SIG-M5 treated with dmso at 0.1 percent for 504 hours (cell line): ENCODE data around the gene XPNPEP1.
A peak's percentile ranks its signal among the peaks of the same experiment; 100 is the strongest.

Experiments
- DNase-seq: peaks from one replicate; lab custom pipeline; 2025; ENCODE audit not compliant: unreplicated experiment; lab: John Stamatoyannopoulos, UW

The XPNPEP1 gene

GRCh38 chr10:109895095-109895818 lies 28.1 kb downstream of the XPNPEP1 start:
- no peak for DNase-seq

GRCh38 chr10:109894516-109894915 lies 28.8 kb downstream of the XPNPEP1 start:
- DNase-seq: no peak

DNA sequence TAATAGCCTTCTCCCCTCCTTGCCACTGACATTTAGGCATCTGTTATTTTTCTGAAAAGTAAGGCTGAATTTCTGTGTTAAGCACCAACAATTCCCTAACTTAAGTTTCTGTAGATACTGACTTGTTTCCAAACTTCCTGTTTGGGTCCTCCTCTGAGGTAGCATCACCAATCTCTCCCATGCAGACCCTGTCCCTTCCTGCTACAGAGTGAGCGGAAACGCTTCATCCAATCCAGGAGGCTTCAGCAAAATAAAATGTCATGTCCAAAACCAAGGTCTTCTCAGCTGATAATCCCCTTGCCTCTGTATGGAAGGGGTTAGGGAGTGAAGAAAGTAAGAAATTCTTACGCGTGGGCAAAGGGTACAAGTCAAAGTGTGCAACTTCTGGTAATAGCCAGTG lies 29.9 kb downstream of the XPNPEP1 start:
- no peak for DNase-seq

DNA sequence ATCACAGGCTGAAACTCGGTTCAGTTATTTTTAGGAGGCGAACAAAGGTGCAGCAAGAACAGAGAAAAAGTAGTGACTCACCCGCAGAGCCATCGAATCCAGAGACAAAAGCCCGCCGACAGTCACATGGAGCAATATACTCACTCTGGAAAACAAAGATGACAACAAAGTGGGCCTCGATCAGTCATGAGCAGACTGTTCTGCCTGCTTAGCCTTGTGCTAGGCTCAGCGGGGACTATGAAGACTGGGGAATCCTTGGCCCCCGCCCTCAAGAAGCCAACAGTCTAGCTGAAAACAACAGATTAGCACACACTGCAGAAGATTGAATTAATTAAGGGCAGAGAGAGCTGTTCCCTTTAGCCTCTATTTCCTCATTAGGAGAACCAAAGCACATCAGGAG lies 30.4 kb downstream of the XPNPEP1 start:
- no peak for DNase-seq

DNA sequence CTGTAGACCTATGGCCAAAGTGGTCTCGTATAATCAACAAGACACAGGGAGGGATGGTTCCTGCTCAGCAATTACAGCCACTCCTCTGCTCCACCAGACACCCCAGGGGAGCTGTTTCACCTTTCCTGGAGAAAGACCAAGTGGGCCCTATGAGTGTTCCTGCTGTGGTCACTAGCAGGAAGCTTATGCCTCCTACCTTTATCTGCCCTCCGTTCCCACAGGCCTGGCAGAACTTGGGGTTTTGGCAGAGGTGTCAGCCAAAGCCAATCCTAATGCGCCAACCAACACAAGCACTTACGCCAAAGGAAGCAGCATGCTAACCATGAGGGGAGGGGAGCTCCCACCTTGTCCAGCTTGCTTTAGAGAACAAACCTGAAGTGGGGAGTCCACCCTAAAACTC lies 31.2 kb downstream of the XPNPEP1 start:
- no peak for DNase-seq

DNA sequence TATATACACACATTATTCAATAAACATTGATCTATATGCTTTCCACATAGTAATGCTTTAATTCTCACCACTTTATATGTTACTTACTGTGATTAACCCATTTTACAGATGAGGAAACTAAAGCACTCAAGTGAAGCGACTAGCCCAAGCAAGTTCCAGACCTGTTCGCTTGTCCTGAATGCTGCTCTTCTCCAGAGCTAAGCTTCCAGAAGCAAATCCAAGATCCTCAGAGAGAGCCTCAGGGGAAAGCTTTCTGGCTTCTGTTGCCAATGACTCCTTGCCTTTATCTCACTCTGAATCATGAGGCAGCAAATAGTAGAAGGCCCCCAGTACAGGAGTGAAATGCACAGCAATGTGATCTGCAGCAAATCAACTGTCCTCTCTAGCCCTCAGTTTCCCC lies 32.2 kb downstream of the XPNPEP1 start:
- DNase-seq: no peak

DNA sequence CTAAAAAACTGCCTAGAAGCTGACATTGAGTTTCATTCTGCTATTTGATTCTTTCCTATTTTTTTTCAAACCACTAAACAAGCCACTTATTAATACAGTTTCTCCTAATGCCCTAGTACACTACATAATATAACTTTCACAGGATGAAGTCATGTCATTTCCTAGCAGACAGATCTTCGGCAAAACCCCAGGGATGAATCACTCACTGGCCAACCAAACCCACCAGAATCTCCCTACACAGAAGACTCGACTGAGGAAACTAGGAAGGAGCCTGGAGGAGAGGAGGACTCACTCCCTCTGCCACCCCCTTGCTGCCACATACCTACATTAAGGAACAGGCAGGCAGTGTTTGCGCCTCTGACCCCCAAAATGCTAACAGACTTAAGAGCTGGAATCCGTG lies 33.4 kb downstream of the XPNPEP1 start:
- no peak for DNase-seq

- no peak for DNase-seq
Observed at GRCh38 chr10:109887776-109888175, 35.5 kb downstream of the XPNPEP1 start.

DNA sequence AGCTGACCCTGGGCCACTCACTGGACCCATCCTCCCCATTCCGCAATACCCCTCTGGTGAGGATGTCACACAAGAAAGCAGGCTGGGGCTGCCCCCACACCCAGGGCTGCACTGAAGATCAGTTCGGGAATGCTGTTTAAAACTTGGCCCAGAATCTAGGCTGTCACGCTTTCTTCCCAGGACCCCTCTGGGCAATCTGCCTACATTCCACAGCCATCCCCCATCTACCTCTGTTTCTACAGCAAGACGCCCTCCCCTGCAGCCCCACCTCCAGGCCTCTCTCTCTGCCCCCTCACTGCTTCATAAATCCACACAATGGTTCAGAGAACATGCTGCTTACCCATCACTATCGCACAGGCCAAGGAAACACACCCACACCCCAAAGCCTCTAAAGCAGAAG lies 36.1 kb downstream of the XPNPEP1 start:
- DNase-seq: no peak

- DNase-seq: no peak
Observed at GRCh38 chr10:109886781-109887140, 36.5 kb downstream of the XPNPEP1 start.

- no peak for DNase-seq
Observed at GRCh38 chr10:109886037-109886780, 37.1 kb downstream of the XPNPEP1 start.

DNA sequence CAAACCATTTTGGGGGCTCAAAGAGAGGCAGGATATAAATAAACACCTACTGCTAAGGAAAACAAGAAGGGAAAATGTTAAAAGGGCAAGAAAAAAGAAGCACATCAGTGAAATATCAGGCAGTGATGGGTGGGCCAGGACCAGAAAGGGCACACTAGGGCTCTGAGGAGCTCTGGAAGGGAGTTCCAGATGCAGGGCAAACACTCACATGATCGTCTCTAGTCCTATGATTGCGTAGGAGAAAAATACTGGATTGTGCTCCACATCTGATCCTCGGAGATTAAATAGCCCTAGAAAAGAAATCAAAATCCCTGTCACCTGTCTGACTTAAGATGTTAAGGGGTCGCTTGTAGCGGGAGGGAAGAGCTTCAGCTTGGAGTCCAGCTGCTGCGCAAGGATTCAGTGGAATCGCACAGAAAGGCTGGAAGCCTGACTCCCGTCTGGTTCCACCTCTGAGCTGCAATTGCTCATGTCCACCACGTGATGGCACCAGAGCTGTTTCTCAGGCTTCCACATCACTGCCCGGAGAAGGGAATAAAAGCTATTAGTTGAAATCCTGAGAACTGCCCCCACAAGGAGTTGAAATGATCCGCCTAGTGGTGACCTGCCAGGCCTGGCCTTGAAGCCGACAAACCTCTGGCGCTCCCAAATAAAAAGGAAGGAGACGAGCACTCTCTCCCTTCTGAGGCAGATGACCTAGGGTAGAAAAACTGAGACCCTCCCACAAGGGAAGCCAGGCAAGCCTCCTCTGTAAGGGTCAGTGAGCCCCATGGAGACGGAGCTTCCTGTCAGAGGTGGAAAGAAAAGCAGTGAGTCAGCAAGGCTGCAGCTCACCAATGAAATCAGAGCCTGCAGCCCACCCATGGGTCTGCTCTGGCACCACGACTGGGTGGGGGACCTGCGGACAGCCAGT lies 39.2 kb downstream of the XPNPEP1 start:
- peak; percentile 87 for DNase-seq

GRCh38 chr10:109882251-109883057 lies 40.9 kb downstream of the XPNPEP1 start:
- no peak for DNase-seq

DNA sequence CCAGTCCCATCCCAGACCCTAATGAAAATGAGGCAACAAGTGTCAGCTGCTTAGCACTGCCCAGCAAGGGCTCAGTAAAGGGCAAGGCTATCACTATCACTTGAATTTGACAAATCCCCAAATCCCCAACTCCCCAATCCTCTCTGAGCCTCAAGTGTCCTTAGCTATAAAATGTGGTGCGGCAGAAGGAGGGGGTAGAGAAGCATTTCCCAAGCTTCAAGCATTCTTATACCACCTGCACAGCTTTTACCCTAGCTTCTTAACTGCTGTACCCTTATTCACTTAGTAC lies 41.6 kb downstream of the XPNPEP1 start:
- DNase-seq: no peak

- no peak for DNase-seq
Observed at GRCh38 chr10:109880886-109881768, 42.2 kb downstream of the XPNPEP1 start.

- DNase-seq: no peak
Observed at GRCh38 chr10:109877546-109877945, 45.8 kb downstream of the XPNPEP1 start.

GRCh38 chr10:109875828-109876821 lies 47.2 kb downstream of the XPNPEP1 start:
- DNase-seq: no peak

- no peak for DNase-seq
Observed at GRCh38 chr10:109875151-109875568, 48.2 kb downstream of the XPNPEP1 start.

DNA sequence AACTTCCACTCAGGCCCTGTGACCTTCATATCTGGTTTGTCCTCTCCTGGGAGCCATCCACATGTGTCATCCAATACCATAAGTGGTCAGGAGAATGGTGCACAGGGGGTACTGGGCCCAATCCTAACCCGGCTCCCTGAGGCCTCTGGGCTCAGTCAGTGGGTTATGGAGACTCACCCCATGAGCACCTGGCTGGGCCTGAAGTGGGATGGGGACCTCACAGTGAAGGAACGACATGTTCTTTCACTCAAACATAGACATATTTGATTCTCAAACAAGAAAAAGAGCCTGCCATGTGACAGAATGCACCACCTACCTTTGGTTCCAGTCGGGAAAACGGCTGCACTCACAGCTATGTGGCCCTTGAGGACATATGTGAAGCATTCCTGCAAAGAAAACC lies 51.8 kb downstream of the XPNPEP1 start:
- no peak for DNase-seq
